SJSA1 (cell line): ENCODE measurements around the gene NUAK2. TPM values are rescaled to one million over a fixed set of nuclear protein-coding genes. Genes with fewer than 3 reads are reported as not detected.
A peak's percentile ranks its signal among the peaks of the same experiment; 100 is the strongest.

Source experiments
- DNase-seq, 2 experiments: peaks; one replicate each; pipeline ENCODE4 v3.0.0-alpha.2; 2015 to 2020; ENCODE audit warnings: low spot score in 2 of 2, low read depth in 1 of 2
- H3K27ac ChIP-seq: fragments of 250-450 bp; sonication (Bioruptor Pico); 2 replicates; pipeline ENCODE4 v1.5.1; 2020; ENCODE audit warnings: mild to moderate bottlenecking, moderate library complexity
- H3K27me3 ChIP-seq: fragments of 250-450 bp; sonication (Bioruptor Pico); replicated peaks from 2 replicates; pipeline ENCODE4 v1.5.1; 2020; ENCODE audit warnings: mild to moderate bottlenecking, moderate library complexity
- H3K36me3 ChIP-seq: fragments of 250-450 bp; sonication (Bioruptor Pico); 2 replicates; pipeline ENCODE4 v1.5.1; 2020; ENCODE audit warnings: mild to moderate bottlenecking
- H3K4me1 ChIP-seq: fragments of 250-450 bp; sonication (Bioruptor Pico); replicated peaks from 2 replicates; pipeline ENCODE4 v1.6.1; 2021; ENCODE audit warnings: mild to moderate bottlenecking
- H3K4me3 ChIP-seq: fragments of 250-450 bp; sonication (Bioruptor Pico); 2 replicates; pipeline ENCODE4 v1.5.1; 2020; ENCODE audit warnings: mild to moderate bottlenecking
- H3K9me3 ChIP-seq: fragments of 250-450 bp; sonication (Bioruptor Pico); replicated peaks from 2 replicates; pipeline ENCODE4 v1.5.1; 2020; ENCODE audit warnings: mild to moderate bottlenecking
- total RNA-seq: library from RNA; depleted of rRNA; stranded (reverse); fragments of >200 nt; shearing (Covaris generic); gene quantifications from 2 replicates; pipeline ENCODE4 v1.2.3, GENCODE V29; 2014

Gene NUAK2
- total RNA-seq, 1 experiment from 2014 or later: 5.8 TPM

GRCh38 chr1:205340676-205341075, 19.1 kb upstream of the NUAK2 start:
- no peak overlapping the region for H3K4me3 ChIP-seq
- H3K36me3 ChIP-seq: no peaks in the 10 kb centered on the region
- no peak for DNase-seq
- no peak overlapping the region for H3K27ac ChIP-seq
- H3K27me3 ChIP-seq: peaks cover 29% of the 10 kb centered on the region
- peaks cover 3% of the 10 kb centered on the region; the same call in 1 of the 2 replicates for H3K4me1 ChIP-seq
- H3K9me3 ChIP-seq: no peaks in the 10 kb centered on the region

GRCh38 chr1:205339717-205340116, 18.2 kb upstream of the NUAK2 start:
- Histone ChIP-seq H3K4me3 (no peak overlapping the region), H3K36me3 (no peaks in the 10 kb centered on the region), H3K9me3 (no peaks in the 10 kb centered on the region), H3K27ac (no peak overlapping the region), H3K27me3 (peaks cover 19% of the 10 kb centered on the region), H3K4me1 (peaks cover 3% of the 10 kb centered on the region; the same call in 1 of the 2 replicates)
- DNase-seq: no peak

GRCh38 chr1:205339197-205339702, 17.7 kb upstream of the NUAK2 start:
- Histone ChIP-seq H3K4me1 (peaks cover 3% of the 10 kb centered on the region; the same call in 1 of the 2 replicates), H3K4me3 (no peak overlapping the region), H3K27me3 (peaks cover 14% of the 10 kb centered on the region), H3K36me3 (no peaks in the 10 kb centered on the region), H3K9me3 (no peaks in the 10 kb centered on the region), H3K27ac (no peak overlapping the region)
- no peak for DNase-seq

GRCh38 chr1:205338011-205338410, 16.5 kb upstream of the NUAK2 start:
- peaks cover 6% of the 10 kb centered on the region for H3K27me3 ChIP-seq
- DNase-seq: no peak
- H3K4me1 ChIP-seq: no peaks in the 10 kb centered on the region
- H3K9me3 ChIP-seq: no peaks in the 10 kb centered on the region
- no peak overlapping the region for H3K27ac ChIP-seq
- no peaks in the 10 kb centered on the region for H3K36me3 ChIP-seq
- H3K4me3 ChIP-seq: no peak overlapping the region

GRCh38 chr1:205337481-205337880, 15.9 kb upstream of the NUAK2 start:
- no peaks in the 10 kb centered on the region for H3K9me3 ChIP-seq
- no peaks in the 10 kb centered on the region for H3K4me1 ChIP-seq
- H3K27ac ChIP-seq: no peak overlapping the region
- H3K36me3 ChIP-seq: no peaks in the 10 kb centered on the region
- H3K4me3 ChIP-seq: no peak overlapping the region
- H3K27me3 ChIP-seq: peaks cover 4% of the 10 kb centered on the region; the same call in 1 of the 2 replicates
- DNase-seq: no peak

GRCh38 chr1:205335692-205336091, 14.1 kb upstream of the NUAK2 start:
- Histone ChIP-seq H3K27ac (no peak overlapping the region), H3K4me3 (no peak overlapping the region), H3K36me3 (no peaks in the 10 kb centered on the region), H3K9me3 (no peaks in the 10 kb centered on the region), H3K27me3 (peaks cover 4% of the 10 kb centered on the region; the same call in 1 of the 2 replicates), H3K4me1 (no peaks in the 10 kb centered on the region)
- peak; percentile 71 to 84 for DNase-seq

GRCh38 chr1:205332015-205332791, 10.7 kb upstream of the NUAK2 start:
- Histone ChIP-seq H3K36me3 (no peaks in the 10 kb centered on the region), H3K27ac (no peak overlapping the region), H3K4me1 (no peaks in the 10 kb centered on the region), H3K27me3 (peaks cover 4% of the 10 kb centered on the region; the same call in 1 of the 2 replicates), H3K4me3 (no peak overlapping the region), H3K9me3 (no peaks in the 10 kb centered on the region)
- DNase-seq: no peak

- H3K4me3 ChIP-seq: no peak overlapping the region
- no peak for DNase-seq
- H3K27me3 ChIP-seq: peaks cover 4% of the 10 kb centered on the region; the same call in 1 of the 2 replicates
- no peaks in the 10 kb centered on the region for H3K36me3 ChIP-seq
- no peaks in the 10 kb centered on the region for H3K9me3 ChIP-seq
- peaks cover 3% of the 10 kb centered on the region for H3K4me1 ChIP-seq
- no peak overlapping the region for H3K27ac ChIP-seq
These were observed 8.6 kb upstream of the NUAK2 start for GRCh38 chr1:205330150-205330549.

GRCh38 chr1:205329719-205330118, 8.2 kb upstream of the NUAK2 start:
- no peaks in the 10 kb centered on the region for H3K36me3 ChIP-seq
- no peak overlapping the region for H3K27ac ChIP-seq
- no peak overlapping the region for H3K4me3 ChIP-seq
- H3K4me1 ChIP-seq: peaks cover 7% of the 10 kb centered on the region
- no peaks in the 10 kb centered on the region for H3K9me3 ChIP-seq
- no peak for DNase-seq
- peaks cover 4% of the 10 kb centered on the region; the same call in 1 of the 2 replicates for H3K27me3 ChIP-seq

- H3K4me1 ChIP-seq: peaks cover 12% of the 10 kb centered on the region
- H3K9me3 ChIP-seq: no peaks in the 10 kb centered on the region
- no peaks in the 10 kb centered on the region for H3K36me3 ChIP-seq
- H3K27ac ChIP-seq: no peak overlapping the region
- no peak overlapping the region for H3K4me3 ChIP-seq
- DNase-seq: no peak
- peaks cover 2% of the 10 kb centered on the region; the same call in 1 of the 2 replicates for H3K27me3 ChIP-seq
These were observed 6.9 kb upstream of the NUAK2 start for GRCh38 chr1:205328476-205328875.

GRCh38 chr1:205326812-205327466, 5.4 kb upstream of the NUAK2 start:
- H3K27me3 ChIP-seq: no peaks in the 10 kb centered on the region; the same call in 1 of the 2 replicates
- no peak overlapping the region for H3K27ac ChIP-seq
- no peak overlapping the region for H3K4me3 ChIP-seq
- no peaks in the 10 kb centered on the region for H3K36me3 ChIP-seq
- no peaks in the 10 kb centered on the region for H3K9me3 ChIP-seq
- peaks cover 13% of the 10 kb centered on the region for H3K4me1 ChIP-seq
- no peak for DNase-seq

GRCh38 chr1:205325334-205325884, 3.9 kb upstream of the NUAK2 start:
- Histone ChIP-seq H3K27me3 (no peaks in the 10 kb centered on the region), H3K27ac (peak overlapping the region; percentile 16; the same call in 1 of the 2 replicates), H3K36me3 (peaks cover 2% of the 10 kb centered on the region; the same call in 1 of the 2 replicates), H3K4me3 (no peak overlapping the region), H3K9me3 (no peaks in the 10 kb centered on the region), H3K4me1 (peaks cover 20% of the 10 kb centered on the region)
- peak; percentile 73 to 79 for DNase-seq

- DNase-seq: peak; percentile 58 to 66
- Histone ChIP-seq H3K36me3 (peaks cover 7% of the 10 kb centered on the region; the same call in 1 of the 2 replicates), H3K4me3 (no peak overlapping the region), H3K27ac (peak overlapping the region; percentile 16; the same call in 1 of the 2 replicates), H3K9me3 (no peaks in the 10 kb centered on the region), H3K27me3 (no peaks in the 10 kb centered on the region), H3K4me1 (peaks cover 27% of the 10 kb centered on the region)
These were observed 3.2 kb upstream of the NUAK2 start for GRCh38 chr1:205324781-205325180.
